HEK293 (cell line): ENCODE results near the gene RPL36.

Experiments
- BCL11A ChIP-seq: fragments of 450-650 bp; formaldehyde crosslinking; IDR thresholded peaks from 2 replicates; pipeline ENCODE4 v1.5.1; 2016; ENCODE audit warnings: low read depth, missing biosample characterization, missing genetic modification characterization
- GLIS1 ChIP-seq: fragments of 450-650 bp; formaldehyde crosslinking; IDR thresholded peaks from 2 replicates; pipeline ENCODE4 v1.5.1; 2016; ENCODE audit warnings: missing biosample characterization, missing genetic modification characterization
- GLIS2 ChIP-seq: fragments of 450-650 bp; formaldehyde crosslinking; IDR thresholded peaks from 2 replicates; pipeline ENCODE4 v1.5.1; 2016; ENCODE audit warnings: missing biosample characterization, missing genetic modification characterization
- HIC1 ChIP-seq: fragments of 450-650 bp; formaldehyde crosslinking; IDR thresholded peaks from 2 replicates; pipeline ENCODE4 v1.5.1; 2016; ENCODE audit warnings: missing biosample characterization, missing genetic modification characterization
- MYNN ChIP-seq: fragments of 450-650 bp; formaldehyde crosslinking; IDR thresholded peaks from 2 replicates; pipeline ENCODE4 v1.5.1; 2016; ENCODE audit warnings: missing biosample characterization, missing genetic modification characterization, borderline replicate concordance
- OVOL3 ChIP-seq: fragments of 450-650 bp; formaldehyde crosslinking; IDR thresholded peaks from 2 replicates; pipeline ENCODE4 v1.5.1; 2016; ENCODE audit warnings: missing biosample characterization, missing genetic modification characterization
- PRDM10 ChIP-seq: fragments of 450-650 bp; formaldehyde crosslinking; IDR thresholded peaks from 2 replicates; pipeline ENCODE4 v1.5.1; 2016; ENCODE audit warnings: missing biosample characterization, missing genetic modification characterization
- PRDM4 ChIP-seq: fragments of 450-650 bp; formaldehyde crosslinking; IDR thresholded peaks from 2 replicates; pipeline ENCODE4 v1.5.1; 2017; ENCODE audit warnings: missing biosample characterization, missing genetic modification characterization
- ZBTB20 ChIP-seq: fragments of 450-650 bp; formaldehyde crosslinking; IDR thresholded peaks from 2 replicates; pipeline ENCODE4 v1.5.1; 2016; ENCODE audit warnings: missing biosample characterization, missing genetic modification characterization
- ZEB2 ChIP-seq: fragments of 450-650 bp; formaldehyde crosslinking; IDR thresholded peaks from 2 replicates; pipeline ENCODE4 v1.5.1; 2016; ENCODE audit warnings: missing biosample characterization, missing genetic modification characterization
- ZFP69B ChIP-seq: fragments of 450-650 bp; formaldehyde crosslinking; IDR thresholded peaks from 2 replicates; pipeline ENCODE4 v1.5.1; 2016; ENCODE audit warnings: missing biosample characterization, missing genetic modification characterization
- ZNF146 ChIP-seq: fragments of 450-650 bp; formaldehyde crosslinking; IDR thresholded peaks from 2 replicates; pipeline ENCODE4 v1.5.1; 2016; ENCODE audit warnings: missing biosample characterization, missing genetic modification characterization
- ZNF148 ChIP-seq: fragments of 450-650 bp; formaldehyde crosslinking; IDR thresholded peaks from 2 replicates; pipeline ENCODE4 v1.5.0; 2017; ENCODE audit warnings: missing biosample characterization, missing genetic modification characterization, borderline replicate concordance
- ZNF174 ChIP-seq: fragments of 450-650 bp; formaldehyde crosslinking; IDR thresholded peaks from 2 replicates; pipeline ENCODE4 v1.5.0; 2017; ENCODE audit warnings: missing biosample characterization, mild to moderate bottlenecking, missing genetic modification characterization
- ZNF18 ChIP-seq: fragments of 450-650 bp; formaldehyde crosslinking; IDR thresholded peaks from 2 replicates; pipeline ENCODE4 v1.5.1; 2016; ENCODE audit warnings: missing biosample characterization, missing genetic modification characterization
- ZNF19 ChIP-seq: fragments of 450-650 bp; formaldehyde crosslinking; IDR thresholded peaks from 2 replicates; pipeline ENCODE4; 2016; ENCODE audit warnings: missing biosample characterization, missing genetic modification characterization, low read depth
- ZNF248 ChIP-seq: fragments of 450-650 bp; formaldehyde crosslinking; IDR thresholded peaks from 2 replicates; pipeline ENCODE4 v1.5.1; 2017; ENCODE audit warnings: missing biosample characterization, missing genetic modification characterization
- ZNF324 ChIP-seq: fragments of 450-650 bp; formaldehyde crosslinking; IDR thresholded peaks from 2 replicates; pipeline ENCODE4 v1.5.1; 2016; ENCODE audit warnings: missing biosample characterization, missing genetic modification characterization
- ZNF391 ChIP-seq: fragments of 450-650 bp; formaldehyde crosslinking; IDR thresholded peaks from 2 replicates; pipeline ENCODE4 v1.5.1; 2016; ENCODE audit warnings: low read depth, missing biosample characterization, missing genetic modification characterization, borderline replicate concordance
- ZNF416 ChIP-seq: fragments of 450-650 bp; formaldehyde crosslinking; IDR thresholded peaks from 2 replicates; pipeline ENCODE4 v1.5.1; 2016; ENCODE audit warnings: missing biosample characterization, missing genetic modification characterization
- ZNF510 ChIP-seq: fragments of 450-650 bp; formaldehyde crosslinking; IDR thresholded peaks from 2 replicates; pipeline ENCODE4 v1.5.1; 2018; ENCODE audit warnings: mild to moderate bottlenecking, missing genetic modification characterization, missing biosample characterization; ENCODE audit not compliant: insufficient replicate concordance
- ZNF513 ChIP-seq: fragments of 450-650 bp; IDR thresholded peaks from 2 replicates; pipeline ENCODE4 v1.5.1; 2018; ENCODE audit warnings: missing biosample characterization, missing genetic modification characterization
- ZNF555 ChIP-seq: fragments of 450-650 bp; formaldehyde crosslinking; conservative IDR thresholded peaks from 2 replicates; pipeline ENCODE4 v1.5.1; 2017; ENCODE audit warnings: missing biosample characterization, mild to moderate bottlenecking, missing genetic modification characterization, inconsistent platforms
- ZNF561 ChIP-seq: fragments of 450-650 bp; IDR thresholded peaks from 2 replicates; pipeline ENCODE4 v1.5.1; 2018; ENCODE audit warnings: missing biosample characterization, missing genetic modification characterization, borderline replicate concordance
- ZNF626 ChIP-seq: fragments of 450-650 bp; sonication (Bioruptor Pico); formaldehyde crosslinking; IDR thresholded peaks from 2 replicates; pipeline ENCODE4 v1.5.1; 2018; ENCODE audit warnings: missing biosample characterization, missing genetic modification characterization, inconsistent platforms
- ZNF792 ChIP-seq: fragments of 450-650 bp; formaldehyde crosslinking; IDR thresholded peaks from 2 replicates; pipeline ENCODE4 v1.5.1; 2016; ENCODE audit warnings: missing biosample characterization, missing genetic modification characterization
- ZNF837 ChIP-seq: fragments of 450-650 bp; formaldehyde crosslinking; IDR thresholded peaks from 2 replicates; pipeline ENCODE4 v1.5.1; 2016; ENCODE audit warnings: missing biosample characterization, missing genetic modification characterization

RPL36 gene

GRCh38 chr19:5695649-5696195 is 5.6 kb downstream of the RPL36 start (continued):
- TF ChIP-seq ZNF148 (tag by site-specific recombination) (no peak), PRDM4 (tag by site-specific recombination) (peak; percentile 55; the same call in 1 of the 2 replicates), ZNF555 (tag by site-specific recombination) (no peak), HIC1 (no peak), PRDM10 (tag by site-specific recombination) (no peak), ZNF416 (no peak), ZNF792 (no peak), ZNF248 (tag by site-specific recombination) (no peak), ZNF837 (no peak), ZEB2 (tag by site-specific recombination) (0 out of 2 replicates have a peak, but pooled peaks have one; percentile 61), MYNN (tag by site-specific recombination) (no peak), ZBTB20 (tag by site-specific recombination) (peak; percentile 50), ZNF626 (no peak), ZNF174 (tag by site-specific recombination) (no peak), OVOL3 (tag by site-specific recombination) (no peak), ZNF561 (no peak), ZNF510 (tag by site-specific recombination) (no peak), ZNF391 (no peak), ZFP69B (tag by site-specific recombination) (peak; percentile 88), ZNF19 (tag by site-specific recombination) (no peak), ZNF513 (no peak), GLIS2 (tag by site-specific recombination) (peak; percentile 72), ZNF324 (tag by site-specific recombination) (no peak), BCL11A (no peak), ZNF146 (tag by site-specific recombination) (no peak), ZNF18 (tag by site-specific recombination) (no peak), GLIS1 (tag by site-specific recombination) (peak; percentile 91)
